HepG2 (cell line): ENCODE data around the gene LUZP1. TPM values are rescaled to one million over a fixed set of nuclear protein-coding genes. Genes with fewer than 3 reads are reported as not detected.

Source experiments
- MLLT10 ChIP-seq: sonication (generic); formaldehyde crosslinking; IDR thresholded peaks from 2 replicates; pipeline ENCODE4 v1.4.0; 2020; ENCODE audit warnings: missing genetic modification reagents
- MTF1 ChIP-seq: sonication (generic); formaldehyde crosslinking; IDR thresholded peaks from 2 replicates; pipeline ENCODE4 v1.5.0; 2020; ENCODE audit warnings: missing genetic modification reagents
- POGK ChIP-seq: sonication (generic); formaldehyde crosslinking; conservative IDR thresholded peaks from 2 replicates; pipeline ENCODE4 v1.8.0; 2022; ENCODE audit warnings: mild to moderate bottlenecking, moderate library complexity, missing genetic modification reagents
- REPIN1 ChIP-seq: sonication (generic); formaldehyde crosslinking; IDR thresholded peaks from 2 replicates; pipeline ENCODE4 v1.8.0; 2022; ENCODE audit warnings: missing genetic modification reagents, low read depth, mild to moderate bottlenecking, borderline replicate concordance
- SALL1 ChIP-seq: sonication (generic); formaldehyde crosslinking; IDR thresholded peaks from 2 replicates; pipeline ENCODE4 v1.8.0; 2022; ENCODE audit warnings: mild to moderate bottlenecking, missing genetic modification reagents
- TSC22D2 ChIP-seq: sonication (generic); formaldehyde crosslinking; IDR thresholded peaks from 2 replicates; pipeline ENCODE4 v1.5.1; 2020; ENCODE audit warnings: missing genetic modification reagents, mild to moderate bottlenecking, borderline replicate concordance
- ZFAT ChIP-seq: sonication (generic); formaldehyde crosslinking; conservative IDR thresholded peaks from 2 replicates; pipeline ENCODE4 v1.8.1; 2023; ENCODE audit warnings: missing genetic modification reagents, inconsistent platforms
- ZFYVE20 ChIP-seq: sonication (generic); formaldehyde crosslinking; IDR thresholded peaks from 2 replicates; pipeline ENCODE4 v1.8.0; 2023; ENCODE audit warnings: low read depth, mild to moderate bottlenecking, moderate library complexity, missing genetic modification reagents, borderline replicate concordance
- ZNF567 ChIP-seq: sonication (generic); formaldehyde crosslinking; IDR thresholded peaks from 2 replicates; pipeline ENCODE4 v1.8.1; 2023; ENCODE audit warnings: mild to moderate bottlenecking, missing genetic modification reagents, borderline replicate concordance
- ZNF670 ChIP-seq: sonication (generic); formaldehyde crosslinking; IDR thresholded peaks from 2 replicates; pipeline ENCODE4 v1.8.0; 2022; ENCODE audit warnings: mild to moderate bottlenecking, missing genetic modification reagents, borderline replicate concordance
- ZNF737 ChIP-seq: sonication (generic); formaldehyde crosslinking; IDR thresholded peaks from 2 replicates; pipeline ENCODE4 v1.5.0; 2020; ENCODE audit warnings: missing genetic modification reagents, mild to moderate bottlenecking, borderline replicate concordance
- ZNF776 ChIP-seq: sonication (generic); formaldehyde crosslinking; IDR thresholded peaks from 2 replicates; pipeline ENCODE4 v1.4.0; 2020; ENCODE audit warnings: mild to moderate bottlenecking, missing genetic modification reagents
- ZSCAN20 ChIP-seq: sonication (generic); formaldehyde crosslinking; IDR thresholded peaks from 2 replicates; pipeline ENCODE4 v1.4.0; 2020; ENCODE audit warnings: missing genetic modification reagents, mild to moderate bottlenecking, borderline replicate concordance
- ZSCAN21 ChIP-seq: sonication (generic); formaldehyde crosslinking; IDR thresholded peaks from 2 replicates; pipeline ENCODE4 v1.8.0; 2022; ENCODE audit warnings: mild to moderate bottlenecking, missing genetic modification reagents, moderate library complexity, borderline replicate concordance
- polyA plus RNA-seq, 8 experiments: library from polyadenylated mRNA; depleted of rRNA in 3 of 8; stranded (reverse) in 7 of 8; unstranded in 1 of 8; fragments of >200 nt; fragmentation: Illumina TruSeq in 4 of 8; extraction: Trizol in 4 of 8; gene quantifications; 2 replicates each; pipeline versions ENCODE4 v1.2.1 to v1.2.3, GENCODE V29; 2011 to 2016; ENCODE audit warnings: low read depth in 4 of 8, missing spikeins in 1 of 8, mixed read lengths in 1 of 8; ENCODE audit not compliant: insufficient read depth in 1 of 8
- total RNA-seq, 5 experiments: library from RNA; depleted of rRNA; stranded (reverse); fragments of >200 nt; fragmentation: Illumina TruSeq; extraction: Trizol; gene quantifications; 2 replicates each; pipeline ENCODE4 v1.2.3, GENCODE V29; 2016; ENCODE audit warnings: low read depth in 1 of 5
- TF ChIP-seq, protein P1 (sequence below): sonication (generic); formaldehyde crosslinking; conservative IDR thresholded peaks from 2 replicates; pipeline ENCODE4 v1.5.0; 2020; ENCODE audit warnings: missing genetic modification reagents
- TF ChIP-seq, protein P2 (sequence below): IDR thresholded peaks from 2 replicates; pipeline ENCODE4 v1.6.1; 2012; ENCODE audit warnings: low read depth, low read length, improper control_type of control experiment
- TF ChIP-seq, protein P3 (sequence below): sonication (generic); formaldehyde crosslinking; IDR thresholded peaks from 2 replicates; pipeline ENCODE4 v1.4.0; 2020; ENCODE audit warnings: mild to moderate bottlenecking, missing genetic modification reagents

The LUZP1 gene
- total and polyA plus RNA-seq, 2 of the 13 experiments (the other 11 are each of a cell fraction or from before 2014, with no cell fraction given): 6.9 to 12.7 TPM

- TF ChIP-seq POGK (peak; percentile 71; the same call in 1 of the 2 replicates), TSC22D2 (CRISPR knock-in tag) (no peak), ZSCAN21 (CRISPR knock-in tag) (0 out of 2 replicates have a peak, but pooled peaks have one; percentile 50), ZFYVE20 (CRISPR knock-in tag) (no peak), MTF1 (CRISPR knock-in tag) (no peak), ZFAT (CRISPR knock-in tag) (no peak), ZNF737 (CRISPR knock-in tag) (no peak), MLLT10 (no peak), ZSCAN20 (CRISPR knock-in tag) (no peak), ZNF670 (no peak), ZNF776 (CRISPR knock-in tag) (no peak), ZNF567 (CRISPR knock-in tag) (no peak), REPIN1 (CRISPR knock-in tag) (0 out of 2 replicates have a peak, but pooled peaks have one; percentile 16), SALL1 (CRISPR knock-in tag) (peak; percentile 47)
- TF ChIP-seq, protein P1, sequence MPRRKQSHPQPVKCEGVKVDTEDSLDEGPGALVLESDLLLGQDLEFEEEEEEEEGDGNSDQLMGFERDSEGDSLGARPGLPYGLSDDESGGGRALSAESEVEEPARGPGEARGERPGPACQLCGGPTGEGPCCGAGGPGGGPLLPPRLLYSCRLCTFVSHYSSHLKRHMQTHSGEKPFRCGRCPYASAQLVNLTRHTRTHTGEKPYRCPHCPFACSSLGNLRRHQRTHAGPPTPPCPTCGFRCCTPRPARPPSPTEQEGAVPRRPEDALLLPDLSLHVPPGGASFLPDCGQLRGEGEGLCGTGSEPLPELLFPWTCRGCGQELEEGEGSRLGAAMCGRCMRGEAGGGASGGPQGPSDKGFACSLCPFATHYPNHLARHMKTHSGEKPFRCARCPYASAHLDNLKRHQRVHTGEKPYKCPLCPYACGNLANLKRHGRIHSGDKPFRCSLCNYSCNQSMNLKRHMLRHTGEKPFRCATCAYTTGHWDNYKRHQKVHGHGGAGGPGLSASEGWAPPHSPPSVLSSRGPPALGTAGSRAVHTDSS (CRISPR knock-in tag): no peak
- TF ChIP-seq, protein P2, sequence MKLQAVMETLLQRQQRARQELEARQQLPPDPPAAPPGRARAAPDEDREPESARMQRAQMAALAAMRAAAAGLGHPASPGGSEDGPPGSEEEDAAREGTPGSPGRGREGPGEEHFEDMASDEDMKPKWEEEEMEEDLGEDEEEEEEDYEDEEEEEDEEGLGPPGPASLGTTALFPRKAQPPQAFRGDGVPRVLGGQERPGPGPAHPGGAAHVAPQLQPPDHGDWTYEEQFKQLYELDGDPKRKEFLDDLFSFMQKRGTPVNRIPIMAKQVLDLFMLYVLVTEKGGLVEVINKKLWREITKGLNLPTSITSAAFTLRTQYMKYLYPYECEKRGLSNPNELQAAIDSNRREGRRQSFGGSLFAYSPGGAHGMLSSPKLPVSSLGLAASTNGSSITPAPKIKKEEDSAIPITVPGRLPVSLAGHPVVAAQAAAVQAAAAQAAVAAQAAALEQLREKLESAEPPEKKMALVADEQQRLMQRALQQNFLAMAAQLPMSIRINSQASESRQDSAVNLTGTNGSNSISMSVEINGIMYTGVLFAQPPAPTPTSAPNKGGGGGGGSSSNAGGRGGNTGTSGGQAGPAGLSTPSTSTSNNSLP: no peak
- TF ChIP-seq, protein P3, sequence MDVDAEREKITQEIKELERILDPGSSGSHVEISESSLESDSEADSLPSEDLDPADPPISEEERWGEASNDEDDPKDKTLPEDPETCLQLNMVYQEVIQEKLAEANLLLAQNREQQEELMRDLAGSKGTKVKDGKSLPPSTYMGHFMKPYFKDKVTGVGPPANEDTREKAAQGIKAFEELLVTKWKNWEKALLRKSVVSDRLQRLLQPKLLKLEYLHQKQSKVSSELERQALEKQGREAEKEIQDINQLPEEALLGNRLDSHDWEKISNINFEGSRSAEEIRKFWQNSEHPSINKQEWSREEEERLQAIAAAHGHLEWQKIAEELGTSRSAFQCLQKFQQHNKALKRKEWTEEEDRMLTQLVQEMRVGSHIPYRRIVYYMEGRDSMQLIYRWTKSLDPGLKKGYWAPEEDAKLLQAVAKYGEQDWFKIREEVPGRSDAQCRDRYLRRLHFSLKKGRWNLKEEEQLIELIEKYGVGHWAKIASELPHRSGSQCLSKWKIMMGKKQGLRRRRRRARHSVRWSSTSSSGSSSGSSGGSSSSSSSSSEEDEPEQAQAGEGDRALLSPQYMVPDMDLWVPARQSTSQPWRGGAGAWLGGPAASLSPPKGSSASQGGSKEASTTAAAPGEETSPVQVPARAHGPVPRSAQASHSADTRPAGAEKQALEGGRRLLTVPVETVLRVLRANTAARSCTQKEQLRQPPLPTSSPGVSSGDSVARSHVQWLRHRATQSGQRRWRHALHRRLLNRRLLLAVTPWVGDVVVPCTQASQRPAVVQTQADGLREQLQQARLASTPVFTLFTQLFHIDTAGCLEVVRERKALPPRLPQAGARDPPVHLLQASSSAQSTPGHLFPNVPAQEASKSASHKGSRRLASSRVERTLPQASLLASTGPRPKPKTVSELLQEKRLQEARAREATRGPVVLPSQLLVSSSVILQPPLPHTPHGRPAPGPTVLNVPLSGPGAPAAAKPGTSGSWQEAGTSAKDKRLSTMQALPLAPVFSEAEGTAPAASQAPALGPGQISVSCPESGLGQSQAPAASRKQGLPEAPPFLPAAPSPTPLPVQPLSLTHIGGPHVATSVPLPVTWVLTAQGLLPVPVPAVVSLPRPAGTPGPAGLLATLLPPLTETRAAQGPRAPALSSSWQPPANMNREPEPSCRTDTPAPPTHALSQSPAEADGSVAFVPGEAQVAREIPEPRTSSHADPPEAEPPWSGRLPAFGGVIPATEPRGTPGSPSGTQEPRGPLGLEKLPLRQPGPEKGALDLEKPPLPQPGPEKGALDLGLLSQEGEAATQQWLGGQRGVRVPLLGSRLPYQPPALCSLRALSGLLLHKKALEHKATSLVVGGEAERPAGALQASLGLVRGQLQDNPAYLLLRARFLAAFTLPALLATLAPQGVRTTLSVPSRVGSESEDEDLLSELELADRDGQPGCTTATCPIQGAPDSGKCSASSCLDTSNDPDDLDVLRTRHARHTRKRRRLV (CRISPR knock-in tag): no peak
Observed at GRCh38 chr1:23168445-23169194, at the start of gene LUZP1 (continued).
